K562 (cell line): ENCODE results near the gene SLCO2B1. TPM values are rescaled to one million over a fixed set of nuclear protein-coding genes. Genes with fewer than 3 reads are reported as not detected.

Experiments used
- ARID1B ChIP-seq: fragments of 450-650 bp; IDR thresholded peaks from 2 replicates; pipeline ENCODE4 v1.6.1; 2016; ENCODE audit warnings: antibody characterized with exemption, mild to moderate bottlenecking, inconsistent platforms
- ATF6 ChIP-seq: sonication (generic); formaldehyde crosslinking; IDR thresholded peaks from 2 replicates; pipeline ENCODE4 v1.4.0; 2020; ENCODE audit warnings: mild to moderate bottlenecking, missing genetic modification reagents
- BRD4 ChIP-seq: fragments of 200-600 bp; sonication (generic); IDR thresholded peaks from 2 replicates; pipeline ENCODE4 v1.6.1; 2017; ENCODE audit warnings: inconsistent platforms
- C11orf30 ChIP-seq: fragments of 450-650 bp; IDR thresholded peaks from 2 replicates; pipeline ENCODE4 v1.6.1; 2016; ENCODE audit warnings: low read depth, mild to moderate bottlenecking
- CBFA2T2 ChIP-seq: fragments of 450-650 bp; conservative IDR thresholded peaks from 2 replicates; pipeline ENCODE4 v1.6.1; 2017; ENCODE audit warnings: mild to moderate bottlenecking
- COPS2 ChIP-seq: fragments of 450-650 bp; conservative IDR thresholded peaks from 2 replicates; pipeline ENCODE4 v1.6.1; 2016; ENCODE audit warnings: mild to moderate bottlenecking, moderate library complexity
- ERF ChIP-seq: fragments of 450-650 bp; formaldehyde crosslinking; IDR thresholded peaks from 2 replicates; pipeline ENCODE4 v1.4.0; 2020; ENCODE audit warnings: mild to moderate bottlenecking, mixed read lengths
- ETS1 ChIP-seq: conservative IDR thresholded peaks from 2 replicates; pipeline ENCODE4 v1.6.1; 2011; ENCODE audit warnings: low read depth, mild to moderate bottlenecking, low read length; ENCODE audit not compliant: control insufficient read depth
- FOXP1 ChIP-seq: sonication (generic); formaldehyde crosslinking; IDR thresholded peaks from 2 replicates; pipeline ENCODE4 v1.8.0; 2022; ENCODE audit warnings: mild to moderate bottlenecking, missing genetic modification reagents
- GATAD2A ChIP-seq: fragments of 450-650 bp; IDR thresholded peaks from 2 replicates; pipeline ENCODE4 v1.6.1; 2017
- GTF2B ChIP-seq: IDR thresholded peaks from 2 replicates; pipeline ENCODE4 v1.6.1; 2011; ENCODE audit not compliant: insufficient read length; ENCODE audit errors: extremely low read depth
- HMBOX1 ChIP-seq: sonication (generic); IDR thresholded peaks from 2 replicates; pipeline ENCODE4 v1.6.1; 2016
- JUNB ChIP-seq: fragments of 450-650 bp; formaldehyde crosslinking; conservative IDR thresholded peaks from 2 replicates; pipeline ENCODE4 v1.4.0; 2020; ENCODE audit warnings: mild to moderate bottlenecking
- LARP7 ChIP-seq: fragments of 450-650 bp; IDR thresholded peaks from 2 replicates; pipeline ENCODE4 v1.6.1; 2016
- MTF1 ChIP-seq: fragments of 250-450 bp; sonication (Bioruptor Pico); IDR thresholded peaks from 2 replicates; pipeline ENCODE4 v1.9.0; 2021; ENCODE audit warnings: moderate library complexity, mild to moderate bottlenecking, inconsistent platforms, borderline replicate concordance
- NCOR1 ChIP-seq: fragments of 450-650 bp; IDR thresholded peaks from 2 replicates; pipeline ENCODE4 v1.6.1; 2016; ENCODE audit warnings: mild to moderate bottlenecking, moderate library complexity
- NR1H2 ChIP-seq: sonication (generic); formaldehyde crosslinking; IDR thresholded peaks from 2 replicates; pipeline ENCODE4 v1.4.0; 2020; ENCODE audit warnings: mild to moderate bottlenecking, missing genetic modification reagents
- PHF21A ChIP-seq: fragments of 450-650 bp; IDR thresholded peaks from 2 replicates; pipeline ENCODE4 v1.6.1; 2017; ENCODE audit warnings: low read depth, borderline replicate concordance
- PTBP1 ChIP-seq: fragments of 200-400 bp; formaldehyde crosslinking; IDR thresholded peaks from 2 replicates; pipeline ENCODE4 v1.6.1; 2017; ENCODE audit warnings: low read depth, low read length
- RBM14 ChIP-seq: fragments of 200-400 bp; formaldehyde crosslinking; IDR thresholded peaks from 2 replicates; pipeline ENCODE4 v1.6.1; 2018; ENCODE audit warnings: low read depth, mild to moderate bottlenecking, low read length, moderate library complexity, borderline replicate concordance; ENCODE audit not compliant: insufficient read depth
- RCOR1 ChIP-seq, 2 experiments: IDR thresholded peaks; 2 replicates each; pipeline ENCODE4 v1.6.1; 2012; ENCODE audit warnings: low read depth in 2 of 2, low read length in 2 of 2, borderline replicate concordance in 1 of 2, improper control_type of control experiment in 1 of 2
- SRSF1 ChIP-seq: fragments of 200-400 bp; formaldehyde crosslinking; IDR thresholded peaks from 2 replicates; pipeline ENCODE4 v1.6.1; 2017; ENCODE audit warnings: mild to moderate bottlenecking, low read depth, low read length, moderate library complexity
- ZBTB1 ChIP-seq: sonication (generic); formaldehyde crosslinking; IDR thresholded peaks from 2 replicates; pipeline ENCODE4 v1.8.1; 2023; ENCODE audit warnings: missing genetic modification reagents, low read depth, mild to moderate bottlenecking, borderline replicate concordance
- ZNF668 ChIP-seq: fragments of 250-450 bp; sonication (Bioruptor Pico); IDR thresholded peaks from 2 replicates; pipeline ENCODE4 v1.8.0; 2022; ENCODE audit warnings: mild to moderate bottlenecking, inconsistent platforms
- ZSCAN29 ChIP-seq: fragments of 450-650 bp; IDR thresholded peaks from 2 replicates; pipeline ENCODE4 v1.6.1; 2017
- polyA plus RNA-seq, 8 experiments: library from polyadenylated mRNA; depleted of rRNA in 4 of 8; stranded (reverse) in 5 of 8; unstranded in 3 of 8; fragments of >200 nt; fragmentation: Nextera tagmentation in 2 of 8; fragmentation: Illumina TruSeq in 1 of 8; extraction: Ambion mirVana in 2 of 8; extraction: Trizol in 1 of 8; gene quantifications; 2 replicates each; pipeline versions ENCODE4 v1.2.1 to v1.2.3, GENCODE V29; 2011 to 2014; ENCODE audit warnings: inconsistent platforms in 1 of 8, missing spikeins in 1 of 8
- total RNA-seq, 7 experiments: library from RNA; depleted of rRNA in 6 of 7; stranded (reverse); fragments of >200 nt in 6 of 7; fragmentation: Illumina TruSeq in 2 of 7; extraction: Trizol in 2 of 7; gene quantifications; 2 replicates each; pipeline versions ENCODE4 v1.2.1 to v1.2.3, GENCODE V29; 2011 to 2021; ENCODE audit warnings: low replicate concordance in 1 of 7

SLCO2B1 gene
- total and polyA plus RNA-seq, 9 of the 15 experiments (the other 6 are each of a cell fraction or from before 2014, with no cell fraction given): 0.70 to 14.7 (median 7.6) TPM

GRCh38 chr11:75155570-75156422, 4.9 kb downstream of the SLCO2B1 start (continued):
- TF ChIP-seq SRSF1: no peak
- TF ChIP-seq GTF2B: no peak
- TF ChIP-seq ATF6 (CRISPR knock-in tag): no peak
- no peak for TF ChIP-seq JUNB
- no peak for TF ChIP-seq GATAD2A
- peak; percentile 27 for TF ChIP-seq CBFA2T2
- TF ChIP-seq COPS2: no peak
- TF ChIP-seq LARP7: no peak
- no peak for TF ChIP-seq ETS1
- TF ChIP-seq FOXP1: no peak
- TF ChIP-seq BRD4: no peak
- TF ChIP-seq C11orf30: peak; percentile 66
- TF ChIP-seq RCOR1 (IDR thresholded peaks at IDR 0.05; ENCODE audit: borderline replicate concordance in 1 of 2, low read depth in 2 of 2, low read length in 2 of 2): peak in 1 of 2 experiments; percentile 67; a peak in 2 of 4 replicates
- TF ChIP-seq RBM14: no peak
- TF ChIP-seq NR1H2 (CRISPR knock-in tag): no peak
- no peak for TF ChIP-seq PTBP1
- TF ChIP-seq ZSCAN29: no peak
- peak; percentile 49 for TF ChIP-seq NCOR1
- no peak for TF ChIP-seq PHF21A
- TF ChIP-seq MTF1 (CRISPR knock-in tag): no peak
- TF ChIP-seq ARID1B: peak; percentile 52
- TF ChIP-seq ZBTB1 (CRISPR knock-in tag): no peak
- peak; percentile 73; the same call in 1 of the 2 replicates for TF ChIP-seq HMBOX1
- TF ChIP-seq ZNF668 (CRISPR knock-in tag): no peak
- no peak for TF ChIP-seq ERF (CRISPR knock-in tag)
